AG09309 (cell line): Measurements from ENCODE around the gene RHBDD1.
A peak's percentile ranks its signal among the peaks of the same experiment; 100 is the strongest.

Source experiments
- DNase-seq: peaks from one replicate; pipeline ENCODE4 v3.0.0-alpha.2; 2010; ENCODE audit warnings: low read depth
- H3K4me3 ChIP-seq: 2 replicates; pipeline ENCODE4 v1.5.1; 2011; ENCODE audit warnings: mild to moderate bottlenecking, low read depth, low read length, moderate library complexity; ENCODE audit not compliant: control insufficient read depth
- CTCF ChIP-seq: IDR thresholded peaks from 2 replicates; pipeline ENCODE4 v1.5.1; 2011; ENCODE audit warnings: mild to moderate bottlenecking, low read depth, low read length, inconsistent platforms; ENCODE audit not compliant: insufficient read depth, control insufficient read depth; ENCODE audit errors: missing control alignments

The RHBDD1 gene

GRCh38 chr2:226953826-226954225 is 118.0 kb downstream of the RHBDD1 start:
- no peak for TF ChIP-seq CTCF
- no peak for DNase-seq
- no peak overlapping the region for H3K4me3 ChIP-seq

GRCh38 chr2:226956659-226957058 is 120.8 kb downstream of the RHBDD1 start:
- H3K4me3 ChIP-seq = no peak overlapping the region
- TF ChIP-seq CTCF = no peak
- DNase-seq = no peak

- no peak for DNase-seq
- TF ChIP-seq CTCF = no peak
- H3K4me3 ChIP-seq = no peak overlapping the region
These were observed 123.6 kb downstream of the RHBDD1 start for GRCh38 chr2:226959418-226959817.

GRCh38 chr2:226962176-226962773 is 126.4 kb downstream of the RHBDD1 start:
- DNase-seq = no peak
- TF ChIP-seq CTCF = no peak
- no peak overlapping the region for H3K4me3 ChIP-seq

GRCh38 chr2:226963528-226963927 is 127.7 kb downstream of the RHBDD1 start:
- H3K4me3 ChIP-seq = no peak overlapping the region
- DNase-seq = peak; percentile 43
- no peak for TF ChIP-seq CTCF

- no peak overlapping the region for H3K4me3 ChIP-seq
- TF ChIP-seq CTCF = no peak
- DNase-seq = no peak
These were observed 129.5 kb downstream of the RHBDD1 start for GRCh38 chr2:226965376-226965775.

GRCh38 chr2:226969417-226970080 is 133.7 kb downstream of the RHBDD1 start:
- DNase-seq = peak; percentile 10
- no peak overlapping the region for H3K4me3 ChIP-seq
- TF ChIP-seq CTCF = no peak
